GM12878 (cell line): Measurements from ENCODE around the gene ZNF79. TPM values are rescaled to one million over a fixed set of nuclear protein-coding genes. Genes with fewer than 3 reads are reported as not detected.

ENCODE experiments used
- ATAC-seq: fragments of 200-7000 bp; cut with Tn5 transposase; 3 replicates; pipeline ENCODE4 v1.9.1; 2020; ENCODE audit warnings: mild to moderate bottlenecking, moderate library complexity
- BruUV-seq: library from RNA; stranded (reverse); fragments of 400-500 nt; replicated peaks from 2 replicates; lab custom pipeline; 2021; lab: Mats Ljungman, UMichigan
- CTCF ChIA-PET: fragments of 300-600 bp; sonication (Branson Sonifier 250); formaldehyde crosslinking; extraction: SDS; loops from one replicate; lab custom pipeline; 2021; ENCODE audit warnings: inconsistent platforms; lab: Yijun Ruan, JAX
- POLR2A ChIA-PET: fragments of 350-600 bp; formaldehyde crosslinking; extraction: SDS; loops from one replicate; lab custom pipeline; 2021; ENCODE audit warnings: inconsistent platforms; lab: Charles Lee
- RAD21 ChIA-PET: fragments of 300-600 bp; sonication (Branson Sonifier 250); formaldehyde crosslinking; loops from one replicate; lab custom pipeline; 2023; ENCODE audit warnings: antibody characterized with exemption; ENCODE audit not compliant: unreplicated experiment; lab: Charles Lee
- SMC1A ChIA-PET: fragments of 300-600 bp; sonication (Branson Sonifier 250); formaldehyde crosslinking; loops from one replicate; lab custom pipeline; 2023; ENCODE audit not compliant: unreplicated experiment, uncharacterized antibody; lab: Charles Lee
- DNase-seq: peaks from one replicate; pipeline ENCODE4 v3.0.0-alpha.2; 2011; ENCODE audit warnings: low read depth, low spot score
- FAIRE-seq: peaks from 3 replicates; lab custom pipeline; 2011; peaks lifted over from hg19 to GRCh38; lab: Jason Lieb, UNC
- H2AFZ ChIP-seq: 2 replicates; pipeline ENCODE4 v1.6.0; 2011; ENCODE audit warnings: low read depth, low read length, control low read depth; ENCODE audit not compliant: control insufficient read depth
- H3K27ac ChIP-seq: 2 replicates; pipeline ENCODE4 v1.5.1; 2011; ENCODE audit warnings: control low read depth; ENCODE audit not compliant: control insufficient read depth, insufficient read depth
- H3K27me3 ChIP-seq, 2 experiments: replicated peaks in 1 of 2; 2 replicates each; pipeline versions ENCODE4 v1.6.0 to v1.6.1; 2011; ENCODE audit warnings: low read length in 1 of 2; ENCODE audit not compliant: control insufficient read depth in 2 of 2, insufficient read depth in 2 of 2
- H3K36me3 ChIP-seq, 2 experiments: 2 replicates each; pipeline ENCODE4 v1.5.1; 2011; ENCODE audit warnings: low read length in 1 of 2; ENCODE audit not compliant: control insufficient read depth in 2 of 2, insufficient read depth in 2 of 2
- H3K4me1 ChIP-seq: 2 replicates; pipeline ENCODE4 v1.6.1; 2011; ENCODE audit warnings: mild to moderate bottlenecking, low read length, moderate library complexity, mixed read lengths; ENCODE audit not compliant: control insufficient read depth, insufficient read depth
- H3K4me2 ChIP-seq: 2 replicates; pipeline ENCODE4 v1.6.0; 2011; ENCODE audit warnings: control low read depth; ENCODE audit not compliant: control insufficient read depth, insufficient read depth
- H3K4me3 ChIP-seq: fragments of 200-600 bp; sonication (generic); 2 replicates; pipeline ENCODE4 v1.5.1; 2016
- H3K79me2 ChIP-seq: 2 replicates; pipeline ENCODE4 v1.6.0; 2011; ENCODE audit warnings: low read length; ENCODE audit not compliant: control insufficient read depth, insufficient read depth
- H3K9ac ChIP-seq: 2 replicates; pipeline ENCODE4 v1.8.0; 2011; ENCODE audit warnings: low read length, control low read depth, mixed read lengths; ENCODE audit not compliant: control insufficient read depth, insufficient read depth
- H3K9me3 ChIP-seq: replicated peaks from 3 replicates; pipeline ENCODE4 v1.5.1; 2011; ENCODE audit warnings: mild to moderate bottlenecking, low read length; ENCODE audit not compliant: control insufficient read depth, insufficient read depth
- H4K20me1 ChIP-seq: 2 replicates; pipeline ENCODE4 v1.6.0; 2011; ENCODE audit not compliant: control insufficient read depth, insufficient read depth
- BACH1 ChIP-seq: fragments of 450-650 bp; IDR thresholded peaks from 2 replicates; pipeline ENCODE4 v1.6.1; 2017; ENCODE audit warnings: mild to moderate bottlenecking, borderline replicate concordance
- BHLHE40 ChIP-seq, 2 experiments: fragments of 450-650 bp in 1 of 2; IDR thresholded peaks; 2 replicates each; pipeline ENCODE4 v1.6.1; 2011 to 2017; ENCODE audit warnings: low read depth in 2 of 2, borderline replicate concordance in 1 of 2, improper control_type of control experiment in 1 of 2, low read length in 1 of 2, mild to moderate bottlenecking in 1 of 2
- BMI1 ChIP-seq: fragments of 450-650 bp; IDR thresholded peaks from 2 replicates; pipeline ENCODE4 v1.6.1; 2016; ENCODE audit warnings: mild to moderate bottlenecking, moderate library complexity, borderline replicate concordance
- BRCA1 ChIP-seq: IDR thresholded peaks from 2 replicates; pipeline ENCODE4 v1.6.1; 2011; ENCODE audit warnings: low read depth, low read length, improper control_type of control experiment
- CHD4 ChIP-seq: fragments of 200-600 bp; sonication (generic); IDR thresholded peaks from 2 replicates; pipeline ENCODE4 v1.6.1; 2016; ENCODE audit warnings: mild to moderate bottlenecking
- DPF2 ChIP-seq: fragments of 450-650 bp; IDR thresholded peaks from 2 replicates; pipeline ENCODE4 v1.6.1; 2017; ENCODE audit warnings: mild to moderate bottlenecking
- EGR1 ChIP-seq, 2 experiments: IDR thresholded peaks; 1 replicate in 1 of 2; 2 replicates in 1 of 2; pipeline ENCODE4 v1.6.1; 2011 to 2012; ENCODE audit warnings: low read depth in 2 of 2, low read length in 2 of 2, borderline replicate concordance in 1 of 2, mild to moderate bottlenecking in 1 of 2, moderate library complexity in 1 of 2
- EP300 ChIP-seq, 2 experiments: fragments of 150-350 bp in 1 of 2; IDR thresholded peaks; 2 replicates each; pipeline ENCODE4 v1.6.1; 2011 to 2012; ENCODE audit warnings: low read depth in 2 of 2, low read length in 2 of 2, borderline replicate concordance in 1 of 2, improper control_type of control experiment in 1 of 2, inconsistent platforms in 1 of 2; ENCODE audit not compliant: control insufficient read depth in 1 of 2
- FOS ChIP-seq: IDR thresholded peaks from 3 replicates; pipeline ENCODE4 v1.6.1; 2011; ENCODE audit warnings: borderline replicate concordance; ENCODE audit not compliant: insufficient read length; ENCODE audit errors: extremely low read depth
- HDGF ChIP-seq: fragments of 450-650 bp; IDR thresholded peaks from 2 replicates; pipeline ENCODE4 v1.6.1; 2016; ENCODE audit warnings: antibody characterized with exemption
- JUNB ChIP-seq: IDR thresholded peaks from 2 replicates; pipeline ENCODE4 v1.6.1; 2016; ENCODE audit warnings: antibody characterized with exemption, mild to moderate bottlenecking
- KAT2A ChIP-seq: conservative IDR thresholded peaks from 2 replicates; pipeline ENCODE4 v1.6.1; 2011; ENCODE audit warnings: low read depth, low read length; ENCODE audit not compliant: control insufficient read depth
- NBN ChIP-seq: fragments of 450-650 bp; IDR thresholded peaks from 2 replicates; pipeline ENCODE4 v1.6.1; 2016
- RB1 ChIP-seq: fragments of 450-650 bp; formaldehyde crosslinking; IDR thresholded peaks from 2 replicates; pipeline ENCODE4 v1.6.1; 2017; ENCODE audit warnings: mild to moderate bottlenecking, borderline replicate concordance
- RFX5 ChIP-seq: IDR thresholded peaks from 2 replicates; pipeline ENCODE4 v1.6.1; 2011; ENCODE audit warnings: low read depth, low read length, improper control_type of control experiment
- YY1 ChIP-seq: IDR thresholded peaks from 2 replicates; pipeline ENCODE4 v1.6.1; 2011; ENCODE audit warnings: low read depth, mild to moderate bottlenecking, low read length
- ZNF217 ChIP-seq: fragments of 450-650 bp; IDR thresholded peaks from 2 replicates; pipeline ENCODE4 v1.6.1; 2017; ENCODE audit warnings: antibody characterized with exemption, mild to moderate bottlenecking
- ZNF274 ChIP-seq: IDR thresholded peaks from one replicate; pipeline ENCODE4 v1.8.0; 2011; ENCODE audit not compliant: insufficient read length, insufficient read depth
- WGBS: methylation state at CpG from one replicate; pipeline ENCODE4 v1.1.6; 2016; ENCODE audit warnings: low lambda C conversion rate; ENCODE audit not compliant: insufficient replicate concordance, insufficient coverage; ENCODE audit errors: missing lambda C conversion rate; 5-methylcytosine and 5-hydroxymethylcytosine counted together
- in situ Hi-C: fragments of 300-500 bp; cut with MboI; formaldehyde crosslinking; loops from 9 replicates; pipeline ENCODE4 v1.14.3; 2018; ENCODE audit warnings: mixed read lengths
- intact Hi-C: fragments of 100-400 bp; cut with micrococcal nuclease; formaldehyde crosslinking; loops from one replicate; pipeline ENCODE4 v1.14.2; 2022; ENCODE audit not compliant: unreplicated experiment
- polyA plus RNA-seq, 11 experiments: library from polyadenylated mRNA; depleted of rRNA in 4 of 11; unstranded in 6 of 11; stranded (reverse) in 5 of 11; fragments of >200 nt; fragmentation: Nextera tagmentation in 4 of 11; fragmentation: Illumina TruSeq in 1 of 11; extraction: Ambion mirVana in 4 of 11; extraction: Trizol in 1 of 11; gene quantifications; 1 replicate in 1 of 11; 2 replicates in 10 of 11; pipeline versions ENCODE4 v1.2.1 to v1.2.3, GENCODE V29; 2011 to 2016; ENCODE audit warnings: inconsistent platforms in 2 of 11, missing spikeins in 2 of 11, low read depth in 1 of 11
- total RNA-seq, 4 experiments: library from RNA; depleted of rRNA in 3 of 4; stranded (reverse); fragments of >200 nt in 3 of 4; fragmentation: Illumina TruSeq in 1 of 4; extraction: Trizol in 1 of 4; gene quantifications; 2 replicates each; pipeline versions ENCODE4 v1.2.1 to v1.2.3, GENCODE V29; 2013 to 2021
- TF ChIP-seq, protein P1 (sequence below): IDR thresholded peaks from 2 replicates; pipeline ENCODE4 v1.6.1; 2011; ENCODE audit warnings: borderline replicate concordance, low read depth, mild to moderate bottlenecking, moderate library complexity, mixed read lengths, low read length; ENCODE audit not compliant: insufficient read depth; ENCODE audit errors: extremely low read length
- TF ChIP-seq, protein P2 (sequence below): IDR thresholded peaks from 2 replicates; pipeline ENCODE4 v1.6.1; 2012; ENCODE audit warnings: low read depth, low read length, improper control_type of control experiment
- TF ChIP-seq, protein P3 (sequence below): fragments of 450-650 bp; IDR thresholded peaks from 2 replicates; pipeline ENCODE4 v1.6.1; 2017; ENCODE audit warnings: low read depth, mild to moderate bottlenecking, moderate library complexity

Gene ZNF79
- total and polyA plus RNA-seq, 10 of the 15 experiments (the other 5 are each of a cell fraction or from before 2014, with no cell fraction given): 1.8 to 14.1 (median 11.7) TPM

DNA sequence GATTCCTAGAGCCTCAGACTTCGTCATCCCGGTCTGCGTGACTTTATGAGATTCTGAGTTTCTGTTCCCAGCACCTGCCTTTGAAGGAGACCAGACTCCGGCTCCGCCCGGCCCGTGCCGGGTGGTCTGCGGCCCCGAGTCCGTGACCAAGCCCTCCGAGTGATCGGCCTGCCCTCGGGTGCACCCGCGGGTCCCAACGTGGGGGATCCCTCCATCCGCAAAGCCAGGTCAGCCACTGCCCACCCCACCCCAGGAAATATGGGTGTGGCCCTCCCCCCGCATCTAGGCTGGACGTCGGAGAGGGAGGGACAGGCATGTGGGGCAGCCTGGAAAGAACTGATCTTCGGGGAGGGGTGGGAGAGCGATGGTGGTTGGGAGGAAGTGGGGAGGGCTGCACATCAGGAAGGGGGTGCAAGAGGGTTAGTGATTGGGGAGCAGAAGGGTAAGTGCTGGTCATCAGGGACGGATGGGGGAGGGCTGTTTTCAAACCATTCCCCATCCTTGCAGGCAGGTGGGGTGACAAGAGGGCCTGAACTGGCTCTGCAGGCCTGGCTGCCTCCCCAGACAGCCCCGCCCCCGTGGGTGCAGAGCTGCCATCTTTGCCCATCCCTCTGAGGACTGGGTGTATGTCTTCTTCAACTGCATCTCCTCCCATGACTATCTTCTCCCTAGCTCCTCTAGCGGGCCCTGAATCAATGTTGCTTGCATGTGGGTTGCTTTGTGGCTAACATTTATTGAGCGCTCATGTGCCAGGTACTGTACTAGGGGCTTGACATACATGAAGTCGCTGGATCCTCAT, 27.9 kb downstream of the ZNF79 start:
- peak overlapping the region; percentile 95 for H3K9ac ChIP-seq
- POLR2A ChIA-PET: interaction anchor here (3.1 to 3.7 kb wide), 2 partner anchors 28 to 55 kb away, joined by 18 to 26 read pairs; partner anchors contain the start of genes SLC2A8 and ZNF79
- TF ChIP-seq, protein P1, sequence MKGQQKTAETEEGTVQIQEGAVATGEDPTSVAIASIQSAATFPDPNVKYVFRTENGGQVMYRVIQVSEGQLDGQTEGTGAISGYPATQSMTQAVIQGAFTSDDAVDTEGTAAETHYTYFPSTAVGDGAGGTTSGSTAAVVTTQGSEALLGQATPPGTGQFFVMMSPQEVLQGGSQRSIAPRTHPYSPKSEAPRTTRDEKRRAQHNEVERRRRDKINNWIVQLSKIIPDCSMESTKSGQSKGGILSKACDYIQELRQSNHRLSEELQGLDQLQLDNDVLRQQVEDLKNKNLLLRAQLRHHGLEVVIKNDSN: no peak
- TF ChIP-seq ZNF274 (no peak), YY1 (peak; percentile 89), BMI1 (no peak), RB1 (no peak), BACH1 (no peak), NBN (peak; percentile 39; the same call in 1 of the 2 replicates), BHLHE40 (IDR thresholded peaks at IDR 0.05; ENCODE audit: borderline replicate concordance in 1 of 2, low read depth in 2 of 2, low read length in 1 of 2) (peak in 1 of 2 experiments; percentile 56; a peak in 1 of 4 replicates), BRCA1 (no peak), CHD4 (no peak), RFX5 (no peak), EGR1 (IDR thresholded peaks at IDR 0.05; ENCODE audit: borderline replicate concordance in 1 of 2, low read depth in 2 of 2, low read length in 2 of 2) (peak in 1 of 2 experiments; percentile 32; a peak in 1 of 3 replicates), ZNF217 (no peak), JUNB (no peak), EP300 (IDR thresholded peaks at IDR 0.05; ENCODE audit: borderline replicate concordance in 1 of 2, control insufficient read depth in 1 of 2, low read depth in 2 of 2, low read length in 2 of 2) (no peak), DPF2 (0 out of 2 replicates have a peak, but pooled peaks have one; percentile 14), FOS (no peak), HDGF (peak; percentile 70; the same call in 1 of the 2 replicates), KAT2A (no peak)
- TF ChIP-seq, protein P2, sequence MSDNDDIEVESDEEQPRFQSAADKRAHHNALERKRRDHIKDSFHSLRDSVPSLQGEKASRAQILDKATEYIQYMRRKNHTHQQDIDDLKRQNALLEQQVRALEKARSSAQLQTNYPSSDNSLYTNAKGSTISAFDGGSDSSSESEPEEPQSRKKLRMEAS: no peak
- TF ChIP-seq, protein P3, sequence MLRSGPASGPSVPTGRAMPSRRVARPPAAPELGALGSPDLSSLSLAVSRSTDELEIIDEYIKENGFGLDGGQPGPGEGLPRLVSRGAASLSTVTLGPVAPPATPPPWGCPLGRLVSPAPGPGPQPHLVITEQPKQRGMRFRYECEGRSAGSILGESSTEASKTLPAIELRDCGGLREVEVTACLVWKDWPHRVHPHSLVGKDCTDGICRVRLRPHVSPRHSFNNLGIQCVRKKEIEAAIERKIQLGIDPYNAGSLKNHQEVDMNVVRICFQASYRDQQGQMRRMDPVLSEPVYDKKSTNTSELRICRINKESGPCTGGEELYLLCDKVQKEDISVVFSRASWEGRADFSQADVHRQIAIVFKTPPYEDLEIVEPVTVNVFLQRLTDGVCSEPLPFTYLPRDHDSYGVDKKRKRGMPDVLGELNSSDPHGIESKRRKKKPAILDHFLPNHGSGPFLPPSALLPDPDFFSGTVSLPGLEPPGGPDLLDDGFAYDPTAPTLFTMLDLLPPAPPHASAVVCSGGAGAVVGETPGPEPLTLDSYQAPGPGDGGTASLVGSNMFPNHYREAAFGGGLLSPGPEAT: no peak

More for the DNA sequence above, 27.9 kb downstream of the ZNF79 start:
- peak; percentile 47 for DNase-seq
- in situ Hi-C loops: no loop called here
- ChIA-PET SMC1A (interaction anchor here (1.0 to 1.6 kb wide), 2 partner anchors 28 to 55 kb away, joined by 4 to 7 read pairs; partner anchors contain the start of genes SLC2A8 and ZNF79), CTCF (interaction anchor here (1.0 to 1.2 kb wide), 2 partner anchors 12 to 53 kb away, joined by 3 read pairs; no protein-coding TSS in a partner anchor), RAD21 (interaction anchor here (0.9 to 2.2 kb wide), 4 partner anchors 28 to 283 kb away, joined by 3 to 9 read pairs (median 4); partner anchors contain the start of genes SLC2A8, TOR2A and ZNF79)
- intact Hi-C loops: loop anchor here (10.0 kb wide), 1 partner anchor 237 kb away; no protein-coding TSS in a partner anchor
- Histone ChIP-seq H3K27ac (peak overlapping the region; percentile 94), H3K36me3 (peaks cover 5 to 29% of the 10 kb centered on the region in 2 experiments), H3K4me1 (peaks cover 6% of the 10 kb centered on the region; the same call in 1 of the 2 replicates), H3K27me3 (no peaks in the 10 kb centered on the region), H3K4me2 (peak overlapping the region; percentile 39), H2AFZ (peak overlapping the region; percentile 92), H4K20me1 (peaks cover 11% of the 10 kb centered on the region), H3K4me3 (peak overlapping the region; percentile 91), H3K79me2 (peaks cover 49% of the 10 kb centered on the region), H3K9me3 (no peaks in the 10 kb centered on the region)
- ATAC-seq: peak; percentile 59
- FAIRE-seq: peak; percentile 91
- BruUV-seq: no TSS peak
- WGBS: 8% methylated on average over 29 of the region's 29 CpGs
